Activated T-cell treated with anti-CD3 and anti-CD28 coated beads, Interleukin-2, amount 50 U/mL, for 1 hour (primary cell): ENCODE measurements around the gene IL22RA1.

Source experiments
- DNase-seq: peaks from one replicate; pipeline ENCODE4 v3.0.0-alpha.2; 2020

IL22RA1 gene

GRCh38 chr1:24111262-24111995 is 31.5 kb downstream of the IL22RA1 start:
- no peak for DNase-seq

DNA sequence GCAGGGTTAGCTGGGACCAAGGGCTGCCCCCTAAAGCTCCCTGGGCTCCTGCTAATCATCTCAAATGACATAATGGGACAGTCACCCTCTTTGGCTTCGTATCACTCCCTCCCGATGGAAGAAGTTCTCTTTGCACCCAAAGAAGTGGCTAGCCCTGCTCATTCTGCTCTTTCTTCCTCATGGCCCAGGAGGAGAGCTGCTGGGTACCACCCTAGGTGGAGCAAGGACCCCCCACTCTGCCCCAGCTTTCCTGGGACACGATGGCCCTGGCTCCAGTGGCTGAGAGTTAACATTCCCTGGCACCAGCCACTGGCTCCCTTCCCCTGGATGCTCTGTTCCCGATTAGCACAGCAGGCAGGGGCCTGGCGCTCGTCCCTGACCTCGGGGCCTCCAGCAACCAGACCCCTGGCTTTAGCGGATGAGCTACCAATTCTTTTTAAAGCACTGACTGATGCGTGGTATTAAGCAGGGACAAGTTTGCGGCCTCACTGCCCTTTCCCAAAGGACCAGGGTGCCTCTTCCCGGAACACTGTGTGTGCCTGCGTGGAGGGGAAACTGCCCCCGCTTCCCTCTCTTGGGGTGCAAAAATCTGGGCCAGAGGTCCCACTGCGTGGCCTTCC is 32.2 kb downstream of the IL22RA1 start:
- DNase-seq = no peak

- no peak for DNase-seq
These were observed 33.1 kb downstream of the IL22RA1 start for GRCh38 chr1:24109686-24110475.

GRCh38 chr1:24109166-24109483 is 33.8 kb downstream of the IL22RA1 start:
- no peak for DNase-seq

GRCh38 chr1:24108334-24109165 is 34.4 kb downstream of the IL22RA1 start:
- no peak for DNase-seq

- no peak for DNase-seq
These were observed 35.3 kb downstream of the IL22RA1 start for GRCh38 chr1:24107462-24108138.

- DNase-seq = no peak
These were observed 37.4 kb downstream of the IL22RA1 start for GRCh38 chr1:24105368-24106160.

- no peak for DNase-seq
These were observed 38.1 kb downstream of the IL22RA1 start for GRCh38 chr1:24104854-24105253.

DNA sequence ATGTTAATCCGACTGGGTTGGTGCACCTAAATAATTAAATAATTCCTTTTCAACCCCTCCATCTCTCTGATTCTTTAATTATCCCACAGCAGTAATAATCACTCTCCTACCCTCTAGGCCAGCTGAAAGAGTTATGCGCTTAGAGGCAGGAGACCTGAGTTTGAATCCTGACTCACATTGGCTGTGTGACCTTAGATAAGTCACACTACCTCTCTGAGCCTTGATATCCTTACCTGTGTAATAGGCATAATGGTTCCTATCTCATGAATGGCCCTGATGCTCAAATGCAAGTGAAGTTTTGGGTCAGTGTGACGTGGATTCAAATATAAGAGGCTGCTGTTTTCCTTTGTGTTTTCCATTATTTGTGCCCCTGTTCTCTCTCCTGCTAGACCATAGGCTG is 39.1 kb downstream of the IL22RA1 start:
- DNase-seq = no peak

DNA sequence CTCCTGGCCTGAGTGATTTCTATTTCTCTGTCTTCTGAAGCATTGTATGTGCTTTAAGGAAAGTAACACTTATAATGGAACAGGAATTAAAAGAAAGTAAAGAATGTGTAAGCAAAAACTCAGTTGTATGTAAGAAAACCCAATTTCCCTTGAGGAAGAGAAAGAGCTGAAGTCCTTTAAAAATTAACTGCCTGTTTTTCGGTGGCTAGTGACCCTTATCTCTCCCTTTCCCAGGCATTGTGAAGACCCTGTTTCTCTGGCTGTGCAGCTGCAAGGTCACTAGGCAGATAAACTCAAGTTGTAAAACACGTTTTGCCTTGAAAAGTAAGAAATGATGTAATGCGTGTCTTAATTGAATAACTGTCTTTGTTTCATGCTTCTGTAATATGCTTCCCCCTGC is 39.5 kb downstream of the IL22RA1 start:
- DNase-seq = no peak

DNA sequence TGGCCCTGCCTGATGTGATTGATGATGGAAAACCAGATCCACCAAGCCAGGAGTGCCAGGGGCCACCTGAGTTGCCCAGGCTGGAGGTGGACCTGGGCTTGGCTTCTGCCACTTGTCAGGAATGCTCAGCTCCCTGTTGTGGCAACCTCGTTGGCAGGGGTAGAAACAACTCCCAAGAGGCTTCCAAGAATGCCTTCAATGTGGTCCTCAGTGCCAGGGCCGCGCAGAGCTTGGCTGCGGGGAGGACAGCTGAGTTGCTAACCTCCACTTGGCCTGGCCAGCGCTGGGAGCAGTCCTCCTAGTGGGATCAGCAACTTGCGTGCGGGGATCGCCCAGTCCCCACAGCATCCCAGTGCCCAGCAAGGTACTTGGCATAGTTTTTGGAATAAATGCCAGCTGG is 40.0 kb downstream of the IL22RA1 start:
- DNase-seq = no peak

DNA sequence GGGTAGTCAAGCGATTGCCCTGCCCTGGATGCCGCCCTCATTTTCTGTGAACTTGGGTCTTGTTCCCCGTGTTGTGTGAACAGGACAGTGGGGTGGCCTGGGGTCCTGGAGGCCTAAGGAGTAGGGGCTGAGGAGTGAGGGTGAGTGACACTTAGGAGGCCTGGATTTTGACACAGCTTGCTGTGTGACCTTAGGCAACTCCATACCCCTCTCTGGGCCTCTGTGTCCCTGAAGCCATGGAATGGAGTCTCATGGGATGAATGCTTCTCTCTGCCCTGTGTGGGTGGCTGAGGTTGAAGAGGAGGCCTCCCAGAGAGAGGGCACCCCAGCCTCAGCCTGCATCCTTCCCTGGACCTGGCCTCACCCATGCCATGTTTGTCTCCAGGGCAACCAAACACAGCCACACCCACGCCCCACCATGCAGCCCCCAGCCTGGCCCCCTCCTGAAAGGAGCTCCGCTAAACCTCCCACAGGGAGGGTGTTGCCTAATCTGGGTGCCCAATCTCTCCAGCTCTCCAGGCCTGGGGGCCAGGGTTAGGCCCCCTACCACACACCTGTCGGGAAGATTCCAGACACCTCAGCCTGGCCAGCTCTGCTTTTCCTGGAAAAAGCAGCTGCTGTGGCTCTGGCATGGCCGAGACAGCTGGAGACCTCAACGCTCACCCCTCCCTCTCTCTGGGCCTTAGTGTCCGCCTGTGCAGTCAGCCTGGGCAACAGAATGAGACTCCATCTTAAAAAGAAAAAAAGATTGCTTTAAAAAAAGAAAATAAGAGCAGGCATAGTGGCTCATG is 40.9 kb downstream of the IL22RA1 start:
- DNase-seq = no peak

DNA sequence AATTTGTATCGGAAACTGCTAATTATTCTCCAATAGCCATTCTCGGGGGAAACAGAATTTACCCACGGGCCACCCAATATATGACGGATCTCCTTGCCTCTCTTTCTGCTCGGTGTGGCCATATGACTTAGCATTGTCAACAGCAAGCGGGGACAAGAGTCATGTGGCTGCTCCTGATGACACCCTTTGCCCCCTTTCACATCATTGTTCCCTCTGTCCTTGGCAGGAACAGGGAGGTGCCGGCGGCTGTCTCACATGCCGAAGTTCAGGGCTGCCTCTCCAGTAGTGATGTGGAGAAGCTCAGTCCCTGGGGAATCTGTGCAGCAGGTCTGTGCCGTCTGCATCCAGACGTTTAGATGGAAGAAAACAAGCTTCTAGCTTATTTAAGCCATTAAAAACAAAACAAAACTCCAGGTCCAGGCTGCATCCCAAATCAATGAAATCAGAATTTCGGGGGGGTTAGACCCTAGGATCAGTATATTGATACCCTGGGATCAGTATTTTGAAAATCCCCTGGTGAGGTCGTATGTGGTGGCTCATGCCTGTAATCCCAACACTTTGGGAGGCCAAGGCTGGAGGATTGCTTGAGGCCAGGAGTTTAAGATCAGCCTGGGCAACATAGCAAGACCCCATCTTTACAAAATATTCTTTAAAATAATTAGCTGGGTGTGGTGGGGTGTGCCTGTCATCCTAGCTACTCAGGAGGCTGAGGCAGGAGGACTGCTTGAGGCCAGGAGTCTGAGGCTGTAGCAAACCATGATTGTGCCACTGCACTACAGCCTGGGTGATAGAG is 41.8 kb downstream of the IL22RA1 start:
- DNase-seq = no peak

GRCh38 chr1:24098943-24099638 is 43.8 kb downstream of the IL22RA1 start:
- no peak for DNase-seq

- DNase-seq = no peak
These were observed 44.8 kb downstream of the IL22RA1 start for GRCh38 chr1:24098102-24098501.

- no peak for DNase-seq
These were observed 45.3 kb downstream of the IL22RA1 start for GRCh38 chr1:24097663-24098062.

GRCh38 chr1:24096739-24097103 is 46.2 kb downstream of the IL22RA1 start:
- DNase-seq = no peak

GRCh38 chr1:24096009-24096738 is 46.8 kb downstream of the IL22RA1 start:
- DNase-seq = no peak
